Stimulated activated CD8-positive, alpha-beta memory T cell treated with anti-CD3 and anti-CD28 coated beads, Interleukin-15, amount 100 ng/mL, for 4 hours (primary cell): Measurements from ENCODE around the gene DHX16.

Source experiments
- DNase-seq, 2 donors: peaks; one replicate each; pipeline ENCODE4 v3.0.0-alpha.2; 2020; ENCODE audit warnings: low read depth in 2 of 2

Gene DHX16

GRCh38 chr6:30603961-30604360 is 68.8 kb downstream of the DHX16 start:
- no peak for DNase-seq
